ENCODE data around the gene RAD23A.
"Not testable (repeated sequence)": the region's sequence is repeated elsewhere in the genome, so short reads cannot be mapped to it uniquely, and the experiment has no call there.

The RAD23A gene

GRCh38 chr19:12976109-12976508 lies 30.4 kb downstream of the RAD23A start:
- not testable (repeated sequence) for H3K27me3 Mint-ChIP-seq; H3K4me3 Mint-ChIP-seq; H3K36me3 Mint-ChIP-seq (ENCODE audit: low read depth)

GRCh38 chr19:12979974-12980373 lies 34.3 kb downstream of the RAD23A start:
- Mint-ChIP-seq H3K27ac (no peak overlapping the region), H3K4me1 (ENCODE audit: low read depth) (peaks cover 9% of the 10 kb centered on the region), H3K27me3 (peaks cover 9% of the 10 kb centered on the region), H3K4me3 (no peak overlapping the region), H3K9me3 (no peaks in the 10 kb centered on the region), H3K36me3 (ENCODE audit: low read depth) (no peaks in the 10 kb centered on the region)
- intact Hi-C loops (cut with micrococcal nuclease) = loop anchor here (2.0 to 5.0 kb wide), 3 partner anchors 52 to 282 kb away; no protein-coding TSS in a partner anchor

More at GRCh38 chr19:12976109-12976508, 30.4 kb downstream of the RAD23A start:
- not testable (repeated sequence) for H3K27ac Mint-ChIP-seq; H3K4me1 Mint-ChIP-seq (ENCODE audit: low read depth); H3K9me3 Mint-ChIP-seq
- intact Hi-C loops (cut with micrococcal nuclease) = loop anchor here (5.0 kb wide), 2 partner anchors 56 to 286 kb away; no protein-coding TSS in a partner anchor

- intact Hi-C loops (cut with micrococcal nuclease) = no loop called here
These were observed 37.0 kb downstream of the RAD23A start for GRCh38 chr19:12982648-12983047.

GRCh38 chr19:12983091-12983490 lies 37.4 kb downstream of the RAD23A start:
- H3K27me3 Mint-ChIP-seq = peaks cover 12% of the 10 kb centered on the region
- no peak overlapping the region for H3K4me3 Mint-ChIP-seq
- no peaks in the 10 kb centered on the region for H3K36me3 Mint-ChIP-seq (ENCODE audit: low read depth)
- H3K4me1 Mint-ChIP-seq (ENCODE audit: low read depth) = peaks cover 8% of the 10 kb centered on the region
- no peaks in the 10 kb centered on the region for H3K9me3 Mint-ChIP-seq
- intact Hi-C loops (cut with micrococcal nuclease) = no loop called here
- H3K27ac Mint-ChIP-seq = no peak overlapping the region

More at GRCh38 chr19:12982648-12983047, 37.0 kb downstream of the RAD23A start:
- H3K27me3 Mint-ChIP-seq = peaks cover 12% of the 10 kb centered on the region
- H3K9me3 Mint-ChIP-seq = no peaks in the 10 kb centered on the region
- no peak overlapping the region for H3K27ac Mint-ChIP-seq
- H3K36me3 Mint-ChIP-seq (ENCODE audit: low read depth) = no peaks in the 10 kb centered on the region
- peaks cover 13% of the 10 kb centered on the region for H3K4me1 Mint-ChIP-seq (ENCODE audit: low read depth)
- H3K4me3 Mint-ChIP-seq = no peak overlapping the region

GRCh38 chr19:12983542-12984142 lies 38.0 kb downstream of the RAD23A start:
- Mint-ChIP-seq H3K36me3 (ENCODE audit: low read depth) (no peaks in the 10 kb centered on the region), H3K4me1 (ENCODE audit: low read depth) (peaks cover 8% of the 10 kb centered on the region), H3K4me3 (no peak overlapping the region), H3K27ac (no peak overlapping the region), H3K27me3 (peaks cover 12% of the 10 kb centered on the region), H3K9me3 (no peaks in the 10 kb centered on the region)
- intact Hi-C loops (cut with micrococcal nuclease) = no loop called here

- intact Hi-C loops (cut with micrococcal nuclease) = no loop called here
- H3K36me3 Mint-ChIP-seq (ENCODE audit: low read depth) = no peaks in the 10 kb centered on the region
These were observed 38.5 kb downstream of the RAD23A start for GRCh38 chr19:12984143-12984627.

GRCh38 chr19:12984683-12985048 lies 39.0 kb downstream of the RAD23A start:
- intact Hi-C loops (cut with micrococcal nuclease) = no loop called here
- Mint-ChIP-seq H3K27me3 (peaks cover 10% of the 10 kb centered on the region), H3K27ac (no peak overlapping the region), H3K4me1 (ENCODE audit: low read depth) (peaks cover 8% of the 10 kb centered on the region), H3K36me3 (ENCODE audit: low read depth) (no peaks in the 10 kb centered on the region), H3K4me3 (no peak overlapping the region), H3K9me3 (no peaks in the 10 kb centered on the region)

More at GRCh38 chr19:12984143-12984627, 38.5 kb downstream of the RAD23A start:
- no peak overlapping the region for H3K27ac Mint-ChIP-seq
- no peaks in the 10 kb centered on the region for H3K9me3 Mint-ChIP-seq
- peaks cover 8% of the 10 kb centered on the region for H3K4me1 Mint-ChIP-seq (ENCODE audit: low read depth)
- no peak overlapping the region for H3K4me3 Mint-ChIP-seq
- peaks cover 12% of the 10 kb centered on the region for H3K27me3 Mint-ChIP-seq

GRCh38 chr19:12985049-12985776 lies 39.6 kb downstream of the RAD23A start:
- Mint-ChIP-seq H3K36me3 (ENCODE audit: low read depth) (no peaks in the 10 kb centered on the region), H3K4me3 (no peak overlapping the region), H3K4me1 (ENCODE audit: low read depth) (peaks cover 8% of the 10 kb centered on the region), H3K9me3 (no peaks in the 10 kb centered on the region), H3K27ac (no peak overlapping the region), H3K27me3 (peaks cover 11% of the 10 kb centered on the region)
- intact Hi-C loops (cut with micrococcal nuclease) = no loop called here

- no peaks in the 10 kb centered on the region for H3K36me3 Mint-ChIP-seq (ENCODE audit: low read depth)
- no peak overlapping the region for H3K4me3 Mint-ChIP-seq
- H3K9me3 Mint-ChIP-seq = no peaks in the 10 kb centered on the region
- H3K27me3 Mint-ChIP-seq = peaks cover 8% of the 10 kb centered on the region
- peaks cover 8% of the 10 kb centered on the region for H3K4me1 Mint-ChIP-seq (ENCODE audit: low read depth)
- intact Hi-C loops (cut with micrococcal nuclease) = no loop called here
- no peak overlapping the region for H3K27ac Mint-ChIP-seq
These were observed 41.1 kb downstream of the RAD23A start for GRCh38 chr19:12986726-12987125.

GRCh38 chr19:12987190-12987589 lies 41.5 kb downstream of the RAD23A start:
- no peaks in the 10 kb centered on the region for H3K36me3 Mint-ChIP-seq (ENCODE audit: low read depth)
- H3K27me3 Mint-ChIP-seq = peaks cover 9% of the 10 kb centered on the region
- intact Hi-C loops (cut with micrococcal nuclease) = no loop called here

GRCh38 chr19:12987781-12988180 lies 42.1 kb downstream of the RAD23A start:
- intact Hi-C loops (cut with micrococcal nuclease) = no loop called here
- Mint-ChIP-seq H3K36me3 (ENCODE audit: low read depth) (no peaks in the 10 kb centered on the region), H3K4me3 (no peak overlapping the region), H3K9me3 (no peaks in the 10 kb centered on the region), H3K27me3 (peaks cover 11% of the 10 kb centered on the region), H3K27ac (no peak overlapping the region), H3K4me1 (ENCODE audit: low read depth) (peaks cover 8% of the 10 kb centered on the region)

More at GRCh38 chr19:12987190-12987589, 41.5 kb downstream of the RAD23A start:
- Mint-ChIP-seq H3K9me3 (no peaks in the 10 kb centered on the region), H3K27ac (no peak overlapping the region), H3K4me3 (no peak overlapping the region), H3K4me1 (ENCODE audit: low read depth) (peaks cover 8% of the 10 kb centered on the region)

- intact Hi-C loops (cut with micrococcal nuclease) = no loop called here
- Mint-ChIP-seq H3K27ac (no peak overlapping the region), H3K36me3 (ENCODE audit: low read depth) (peaks cover 4% of the 10 kb centered on the region), H3K27me3 (peaks cover 25% of the 10 kb centered on the region), H3K4me3 (no peak overlapping the region), H3K4me1 (ENCODE audit: low read depth) (peaks cover 8% of the 10 kb centered on the region), H3K9me3 (no peaks in the 10 kb centered on the region)
These were observed 44.8 kb downstream of the RAD23A start for GRCh38 chr19:12990431-12990830.

- Mint-ChIP-seq H3K27me3 (peaks cover 24% of the 10 kb centered on the region), H3K4me1 (ENCODE audit: low read depth) (peaks cover 8% of the 10 kb centered on the region), H3K36me3 (ENCODE audit: low read depth) (peaks cover 4% of the 10 kb centered on the region), H3K4me3 (no peak overlapping the region), H3K9me3 (no peaks in the 10 kb centered on the region), H3K27ac (no peak overlapping the region)
- intact Hi-C loops (cut with micrococcal nuclease) = no loop called here
These were observed 45.2 kb downstream of the RAD23A start for GRCh38 chr19:12990853-12991252.

GRCh38 chr19:12991296-12991695 lies 45.6 kb downstream of the RAD23A start:
- Mint-ChIP-seq H3K27me3 (peaks cover 27% of the 10 kb centered on the region), H3K4me1 (ENCODE audit: low read depth) (peaks cover 12% of the 10 kb centered on the region), H3K36me3 (ENCODE audit: low read depth) (peaks cover 4% of the 10 kb centered on the region), H3K9me3 (no peaks in the 10 kb centered on the region), H3K27ac (no peak overlapping the region), H3K4me3 (no peak overlapping the region)
- intact Hi-C loops (cut with micrococcal nuclease) = no loop called here
